ENCODE results near the gene P2RY12. TPM values are rescaled to one million over a fixed set of nuclear protein-coding genes. Genes with fewer than 3 reads are reported as not detected.

The P2RY12 gene
- total RNA-seq, 2 experiments from 2014 or later: not detected

DNA sequence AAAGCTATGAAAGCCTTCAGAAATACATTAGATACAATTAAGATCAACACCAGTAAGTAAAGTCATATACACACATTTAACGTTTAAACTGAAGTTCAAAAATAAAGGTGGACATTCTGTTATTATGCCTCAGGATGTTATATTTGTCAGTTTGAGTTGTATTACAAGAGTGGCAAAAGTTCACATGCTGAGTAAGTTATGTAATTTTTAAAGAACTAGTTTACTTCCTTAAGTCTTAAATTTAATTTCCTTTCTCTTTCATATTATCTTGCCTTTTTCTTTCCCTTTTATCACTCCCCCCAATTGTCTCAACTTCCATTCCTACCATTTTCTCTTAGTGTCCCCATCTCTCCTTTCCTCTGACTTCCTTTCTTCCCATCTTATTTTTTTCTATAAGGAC, 63.0 kb downstream of the P2RY12 start:
- no peak for DNase-seq
- Mint-ChIP-seq H3K27ac (no peak overlapping the region), H3K9me3 (no peaks in the 10 kb centered on the region), H3K27me3 (no peaks in the 10 kb centered on the region), H3K4me1 (peaks cover 13% of the 10 kb centered on the region), H3K4me3 (no peak overlapping the region), H3K36me3 (ENCODE audit: low read depth) (no peaks in the 10 kb centered on the region)
- POLR2A ChIA-PET: no interaction called here
- CTCF ChIA-PET: interaction anchor here (0.9 to 1.7 kb wide), 4 partner anchors 16 to 165 kb away, joined by 3 to 7 read pairs (median 3); partner anchors contain the start of gene P2RY14

DNA sequence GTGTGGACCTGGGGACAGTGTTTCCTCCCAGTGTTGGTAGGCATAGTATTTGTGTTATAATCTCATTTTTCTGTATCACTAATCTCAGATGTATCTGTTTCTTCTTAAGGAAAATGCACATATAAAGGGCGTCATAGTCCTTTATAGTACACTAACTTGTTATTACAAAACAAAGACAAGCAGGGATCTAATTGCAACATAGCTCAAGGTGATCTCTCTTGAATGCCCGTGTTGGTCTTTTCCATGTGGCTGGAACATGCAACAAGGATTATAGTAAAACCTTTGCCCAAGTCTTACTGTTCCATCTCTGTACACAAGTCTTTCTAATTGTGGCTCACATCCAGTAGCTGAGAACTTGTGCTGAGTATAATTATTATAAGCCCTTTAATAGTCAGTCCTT, 64.4 kb downstream of the P2RY12 start:
- ChIA-PET POLR2A (no interaction called here), CTCF (interaction anchor here (0.5 to 1.7 kb wide), 3 partner anchors 13 to 545 kb away, joined by 3 to 7 read pairs (median 4); no protein-coding TSS in a partner anchor)
- Mint-ChIP-seq H3K4me1 (peaks cover 20% of the 10 kb centered on the region), H3K27me3 (no peaks in the 10 kb centered on the region), H3K27ac (no peak overlapping the region), H3K36me3 (ENCODE audit: low read depth) (no peaks in the 10 kb centered on the region), H3K9me3 (no peaks in the 10 kb centered on the region), H3K4me3 (no peak overlapping the region)
- DNase-seq: no peak

DNA sequence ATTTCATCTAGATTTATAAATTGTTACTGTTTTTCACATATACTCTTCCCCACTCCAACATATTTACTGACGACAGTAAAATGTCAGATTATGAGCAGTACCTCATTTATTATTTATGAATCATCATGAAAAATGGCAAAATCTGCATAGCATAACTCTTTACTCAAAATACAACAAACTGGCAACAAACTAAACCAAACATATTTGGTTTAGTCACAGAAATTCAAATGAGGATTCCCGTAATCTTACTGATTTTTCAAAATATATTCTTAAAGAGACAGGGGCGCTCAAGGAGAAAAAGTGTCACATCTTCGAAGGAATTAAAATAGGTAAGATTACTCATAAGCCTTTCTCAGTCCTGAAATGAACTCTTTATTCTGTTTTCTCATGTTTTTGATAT, 64.9 kb downstream of the P2RY12 start:
- ChIA-PET POLR2A (no interaction called here), CTCF (no interaction called here)
- Mint-ChIP-seq H3K4me3 (no peak overlapping the region), H3K9me3 (no peaks in the 10 kb centered on the region), H3K27me3 (no peaks in the 10 kb centered on the region), H3K27ac (no peak overlapping the region), H3K36me3 (ENCODE audit: low read depth) (no peaks in the 10 kb centered on the region), H3K4me1 (peaks cover 20% of the 10 kb centered on the region)
- DNase-seq: no peak

DNA sequence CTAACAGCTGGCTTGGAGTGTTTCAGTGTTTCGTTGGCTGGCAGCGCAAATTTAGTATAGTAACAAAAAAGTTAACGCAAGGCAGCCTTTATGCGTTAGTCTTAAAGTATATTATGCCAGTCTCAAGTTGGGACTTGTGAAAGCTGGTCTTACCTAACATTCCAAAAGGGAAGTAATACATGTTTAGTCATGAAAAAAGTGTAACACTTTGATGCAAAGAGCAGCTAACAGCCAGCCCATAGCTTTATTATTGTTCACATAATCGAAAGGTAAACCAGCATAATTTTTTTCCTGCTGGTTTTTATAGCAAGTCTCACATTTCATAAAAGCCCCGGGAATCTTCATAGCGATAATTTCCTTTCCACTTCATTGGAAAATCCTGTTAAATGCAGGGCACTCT, 65.6 kb downstream of the P2RY12 start:
- POLR2A ChIA-PET: no interaction called here
- Mint-ChIP-seq H3K27me3 (no peaks in the 10 kb centered on the region), H3K36me3 (ENCODE audit: low read depth) (no peaks in the 10 kb centered on the region), H3K9me3 (no peaks in the 10 kb centered on the region), H3K27ac (no peak overlapping the region), H3K4me3 (no peak overlapping the region), H3K4me1 (peaks cover 20% of the 10 kb centered on the region)
- CTCF ChIA-PET: interaction anchor here (1.0 kb wide), 1 partner anchor 21 kb away, joined by 3 read pairs; no protein-coding TSS in a partner anchor
- no peak for DNase-seq

DNA sequence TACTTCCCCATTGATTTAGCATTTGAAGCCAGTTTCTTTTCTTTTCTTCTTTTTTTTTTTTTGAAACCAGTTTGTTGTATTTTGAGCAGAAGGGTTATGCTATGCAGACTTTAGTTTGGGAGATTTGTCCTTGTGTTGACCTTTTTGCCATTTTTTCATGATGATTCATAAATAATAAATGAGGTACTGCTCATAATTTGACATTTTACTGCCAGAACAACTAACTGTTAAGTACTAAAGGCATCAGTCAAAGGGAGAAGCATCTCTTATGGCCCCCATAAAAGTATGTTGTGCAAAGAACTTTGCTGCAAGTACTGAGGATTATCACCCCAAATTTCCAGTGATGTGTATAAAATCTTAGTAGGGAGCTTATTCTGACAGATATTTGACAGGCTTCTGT, 66.2 kb downstream of the P2RY12 start:
- CTCF ChIA-PET: interaction anchor here (0.6 to 1.0 kb wide), 2 partner anchors 20 to 90 kb away, joined by 3 read pairs; no protein-coding TSS in a partner anchor
- H3K9me3 Mint-ChIP-seq: no peaks in the 10 kb centered on the region
- no peak for DNase-seq
- POLR2A ChIA-PET: no interaction called here
- H3K36me3 Mint-ChIP-seq (ENCODE audit: low read depth): no peaks in the 10 kb centered on the region
- peaks cover 20% of the 10 kb centered on the region for H3K4me1 Mint-ChIP-seq
- no peak overlapping the region for H3K4me3 Mint-ChIP-seq
- H3K27ac Mint-ChIP-seq: no peak overlapping the region
- no peaks in the 10 kb centered on the region for H3K27me3 Mint-ChIP-seq

DNA sequence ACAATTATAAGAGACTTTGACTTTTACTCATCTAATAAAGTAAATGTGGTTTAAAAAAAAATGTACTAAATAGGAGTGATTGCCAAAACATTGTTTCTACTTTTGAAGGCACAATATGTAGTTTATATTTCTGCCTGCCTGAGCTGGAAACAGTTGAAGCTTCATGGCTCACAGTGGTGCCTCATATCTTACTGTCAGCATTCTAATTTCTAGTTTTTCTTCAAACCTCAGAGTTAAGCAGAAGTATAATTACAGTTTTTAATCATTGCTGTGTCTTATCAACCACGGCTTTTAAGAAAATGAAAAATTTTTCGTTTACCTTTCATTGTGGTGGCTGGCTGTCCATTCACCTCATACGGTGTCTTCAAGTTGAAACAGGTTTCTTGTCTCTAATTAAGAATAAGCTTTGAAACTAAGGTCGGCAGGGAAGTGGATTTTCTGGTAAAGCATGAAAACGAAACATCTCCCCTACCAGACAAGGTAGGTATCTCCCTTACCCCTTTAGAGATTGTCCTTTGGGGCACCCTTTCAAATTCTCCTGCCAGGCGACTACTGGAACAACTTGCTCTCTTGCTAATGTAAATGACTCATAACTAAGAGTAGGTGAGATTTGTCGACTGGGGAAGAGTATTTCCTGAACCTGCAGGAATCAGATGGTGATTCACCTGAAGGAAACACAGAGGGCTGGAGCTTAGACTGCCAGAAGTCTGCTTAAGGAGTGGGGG, 68.1 kb downstream of the P2RY12 start, which contains the start of gene GPR87:
GPR87 (minus strand) TSS at position 554 of the 725 bp plus-strand sequence. CDS start 16,720 bp downstream, outside the sequence.
- H3K36me3 Mint-ChIP-seq (ENCODE audit: low read depth): no peaks in the 10 kb centered on the region
- no peaks in the 10 kb centered on the region for H3K27me3 Mint-ChIP-seq
- peaks cover 17% of the 10 kb centered on the region for H3K4me1 Mint-ChIP-seq
- H3K9me3 Mint-ChIP-seq: no peaks in the 10 kb centered on the region
- H3K27ac Mint-ChIP-seq: no peak within 1 kb of the TSS
- H3K4me3 Mint-ChIP-seq: no peak within 1 kb of the TSS
- peak; percentile 7 for DNase-seq
- ChIA-PET CTCF (interaction anchor here (0.6 to 2.5 kb wide), 4 partner anchors 11 to 92 kb away, joined by 3 to 7 read pairs (median 4); no protein-coding TSS in a partner anchor), POLR2A (no interaction called here)

DNA sequence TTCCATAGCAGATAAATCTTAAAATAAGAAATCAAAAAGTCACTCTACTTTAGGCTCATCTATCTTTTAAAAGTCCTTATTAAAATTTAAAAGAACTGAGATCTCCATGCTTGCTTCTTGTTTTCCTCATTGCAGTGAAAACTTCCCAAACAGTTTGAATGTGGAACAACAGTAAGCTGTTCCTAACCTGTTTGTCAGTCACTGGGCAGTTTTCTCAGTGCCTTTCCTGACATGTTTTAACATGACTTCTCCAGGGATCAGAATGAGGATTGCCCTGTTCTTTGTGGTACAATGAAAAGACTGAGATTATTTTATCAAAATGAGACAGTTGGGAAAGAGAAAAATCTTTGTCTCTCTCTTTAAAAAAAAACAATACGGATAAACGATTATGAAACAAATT, 68.7 kb downstream of the P2RY12 start:
- Mint-ChIP-seq H3K4me3 (no peak overlapping the region), H3K36me3 (ENCODE audit: low read depth) (no peaks in the 10 kb centered on the region), H3K27ac (no peak overlapping the region), H3K27me3 (no peaks in the 10 kb centered on the region), H3K4me1 (peaks cover 17% of the 10 kb centered on the region), H3K9me3 (no peaks in the 10 kb centered on the region)
- CTCF ChIA-PET: interaction anchor here (2.5 kb wide), 1 partner anchor 11 kb away, joined by 7 read pairs; no protein-coding TSS in a partner anchor
- POLR2A ChIA-PET: no interaction called here
- no peak for DNase-seq

DNA sequence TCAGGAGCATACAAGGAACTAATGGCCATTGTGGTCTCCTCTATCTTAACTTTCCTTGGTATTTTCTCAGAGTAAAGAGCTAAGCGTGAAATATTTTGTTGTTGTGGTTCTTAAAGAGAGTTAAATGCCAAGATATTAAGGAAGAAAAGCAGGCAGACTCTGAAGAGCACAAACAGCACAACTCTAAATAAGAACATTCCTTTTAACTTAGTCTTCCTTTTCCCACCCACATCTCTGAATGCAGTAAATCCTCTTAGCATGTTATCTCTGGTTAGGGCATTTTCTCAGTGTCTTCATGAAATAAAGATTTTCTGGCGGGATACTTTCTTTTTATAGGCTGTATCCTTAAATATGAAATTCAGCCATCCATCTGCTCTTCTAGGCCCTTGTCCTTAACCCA, 69.4 kb downstream of the P2RY12 start:
- Mint-ChIP-seq H3K9me3 (no peaks in the 10 kb centered on the region), H3K27me3 (no peaks in the 10 kb centered on the region), H3K27ac (no peak overlapping the region), H3K4me3 (no peak overlapping the region), H3K4me1 (peaks cover 16% of the 10 kb centered on the region), H3K36me3 (ENCODE audit: low read depth) (no peaks in the 10 kb centered on the region)
- ChIA-PET CTCF (interaction anchor here (2.5 kb wide), 1 partner anchor 10 kb away, joined by 7 read pairs; no protein-coding TSS in a partner anchor), POLR2A (no interaction called here)
- no peak for DNase-seq

DNA sequence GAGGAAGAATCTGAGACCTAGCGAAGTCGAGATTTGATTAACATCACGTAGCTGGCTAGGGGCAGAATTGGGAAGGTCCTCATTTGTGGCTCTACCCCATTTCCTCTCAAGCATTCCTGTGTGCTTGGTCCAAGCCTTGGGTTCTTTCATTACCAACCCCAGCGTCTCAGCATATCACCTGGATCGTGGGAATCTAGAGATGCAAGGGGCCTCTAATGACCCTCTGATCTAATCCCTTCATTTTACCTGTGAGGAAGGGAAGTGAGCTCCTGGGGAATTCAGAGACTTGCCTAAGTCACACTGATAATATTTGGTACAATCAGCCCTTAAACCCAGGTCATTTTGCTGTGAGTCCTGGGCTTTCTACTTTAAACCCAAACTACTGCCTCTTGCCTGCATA, 70.0 kb downstream of the P2RY12 start:
- Mint-ChIP-seq H3K9me3 (no peaks in the 10 kb centered on the region), H3K27ac (no peak overlapping the region), H3K36me3 (ENCODE audit: low read depth) (no peaks in the 10 kb centered on the region), H3K4me1 (peaks cover 12% of the 10 kb centered on the region), H3K27me3 (no peaks in the 10 kb centered on the region), H3K4me3 (no peak overlapping the region)
- no peak for DNase-seq
- POLR2A ChIA-PET: no interaction called here
- CTCF ChIA-PET: interaction anchor here (2.5 kb wide), 1 partner anchor 9 kb away, joined by 7 read pairs; no protein-coding TSS in a partner anchor

DNA sequence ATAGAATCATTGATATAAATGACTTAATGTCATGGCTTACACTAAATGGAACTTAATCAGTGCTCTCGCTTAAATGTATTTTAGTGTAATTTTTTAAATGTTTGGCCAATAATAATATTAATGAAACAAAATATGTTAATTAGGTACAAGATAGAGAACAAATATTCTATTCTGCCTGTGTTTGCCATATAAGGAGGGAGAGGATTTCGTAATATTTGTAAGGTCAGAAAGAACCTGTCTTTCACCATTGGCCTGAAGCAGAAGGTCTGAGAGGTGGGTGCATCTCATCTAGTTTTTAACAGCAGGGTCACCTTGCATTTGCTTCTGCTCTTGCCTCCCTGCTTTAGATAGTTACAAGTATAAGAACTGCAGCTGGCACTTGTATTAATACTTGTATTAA, 70.4 kb downstream of the P2RY12 start:
- ChIA-PET CTCF (interaction anchor here (1.0 kb wide), 1 partner anchor 10 kb away, joined by 5 read pairs; no protein-coding TSS in a partner anchor), POLR2A (no interaction called here)
- Mint-ChIP-seq H3K9me3 (no peaks in the 10 kb centered on the region), H3K27ac (no peak overlapping the region), H3K27me3 (no peaks in the 10 kb centered on the region), H3K36me3 (ENCODE audit: low read depth) (no peaks in the 10 kb centered on the region), H3K4me1 (peaks cover 11% of the 10 kb centered on the region), H3K4me3 (no peak overlapping the region)
- no peak for DNase-seq

DNA sequence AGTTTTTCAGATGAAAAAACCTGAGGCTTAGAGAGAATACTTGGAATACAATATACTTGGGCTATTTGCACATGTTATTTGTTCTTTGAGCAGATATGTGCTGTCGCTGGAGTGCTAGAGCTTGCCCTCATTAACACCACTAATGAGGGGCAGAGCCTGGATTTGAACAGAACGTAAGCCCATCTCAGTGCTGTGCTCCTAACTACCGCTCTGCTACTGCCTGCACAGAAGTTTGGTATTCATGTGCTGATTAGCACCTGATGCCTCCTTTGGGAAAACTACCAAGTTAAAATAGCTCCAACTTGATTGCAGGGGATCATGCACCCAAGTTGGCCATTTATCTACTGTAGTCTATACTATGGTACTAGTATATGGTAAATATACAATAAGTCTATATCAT, 71.6 kb downstream of the P2RY12 start:
- H3K27me3 Mint-ChIP-seq: no peaks in the 10 kb centered on the region
- no peaks in the 10 kb centered on the region for H3K9me3 Mint-ChIP-seq
- CTCF ChIA-PET: interaction anchor here (1.0 to 1.3 kb wide), 2 partner anchors 8 to 13 kb away, joined by 4 to 5 read pairs; no protein-coding TSS in a partner anchor
- POLR2A ChIA-PET: no interaction called here
- H3K4me3 Mint-ChIP-seq: no peak overlapping the region
- no peak overlapping the region for H3K27ac Mint-ChIP-seq
- H3K4me1 Mint-ChIP-seq: peaks cover 11% of the 10 kb centered on the region
- no peak for DNase-seq
- no peaks in the 10 kb centered on the region for H3K36me3 Mint-ChIP-seq (ENCODE audit: low read depth)

DNA sequence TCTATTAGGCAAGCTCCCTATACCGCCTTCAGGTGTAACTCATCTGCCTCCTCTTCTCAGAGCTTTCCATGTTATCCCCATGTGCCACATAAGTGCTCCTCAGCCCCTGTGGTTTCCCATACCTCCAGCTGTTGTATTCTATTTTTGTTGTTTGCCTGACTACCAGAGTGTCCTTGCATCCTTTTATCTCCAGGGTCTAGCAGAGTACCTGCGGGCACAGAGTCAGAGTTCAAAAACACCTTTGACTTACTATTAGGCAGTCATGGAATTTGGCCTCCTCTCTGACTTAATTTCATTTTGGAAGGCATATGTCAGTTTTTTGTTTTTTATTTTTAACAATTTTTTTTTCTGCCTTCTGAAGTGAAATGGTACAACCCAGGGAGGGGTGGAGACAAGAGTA, 75.0 kb downstream of the P2RY12 start:
- H3K4me1 Mint-ChIP-seq: peaks cover 25% of the 10 kb centered on the region
- no peaks in the 10 kb centered on the region for H3K9me3 Mint-ChIP-seq
- H3K4me3 Mint-ChIP-seq: no peak overlapping the region
- no peaks in the 10 kb centered on the region for H3K36me3 Mint-ChIP-seq (ENCODE audit: low read depth)
- ChIA-PET POLR2A (no interaction called here), CTCF (interaction anchor here (1.5 kb wide), 1 partner anchor 18 kb away, joined by 3 read pairs; no protein-coding TSS in a partner anchor)
- H3K27me3 Mint-ChIP-seq: no peaks in the 10 kb centered on the region
- H3K27ac Mint-ChIP-seq: no peak overlapping the region
- DNase-seq: no peak

DNA sequence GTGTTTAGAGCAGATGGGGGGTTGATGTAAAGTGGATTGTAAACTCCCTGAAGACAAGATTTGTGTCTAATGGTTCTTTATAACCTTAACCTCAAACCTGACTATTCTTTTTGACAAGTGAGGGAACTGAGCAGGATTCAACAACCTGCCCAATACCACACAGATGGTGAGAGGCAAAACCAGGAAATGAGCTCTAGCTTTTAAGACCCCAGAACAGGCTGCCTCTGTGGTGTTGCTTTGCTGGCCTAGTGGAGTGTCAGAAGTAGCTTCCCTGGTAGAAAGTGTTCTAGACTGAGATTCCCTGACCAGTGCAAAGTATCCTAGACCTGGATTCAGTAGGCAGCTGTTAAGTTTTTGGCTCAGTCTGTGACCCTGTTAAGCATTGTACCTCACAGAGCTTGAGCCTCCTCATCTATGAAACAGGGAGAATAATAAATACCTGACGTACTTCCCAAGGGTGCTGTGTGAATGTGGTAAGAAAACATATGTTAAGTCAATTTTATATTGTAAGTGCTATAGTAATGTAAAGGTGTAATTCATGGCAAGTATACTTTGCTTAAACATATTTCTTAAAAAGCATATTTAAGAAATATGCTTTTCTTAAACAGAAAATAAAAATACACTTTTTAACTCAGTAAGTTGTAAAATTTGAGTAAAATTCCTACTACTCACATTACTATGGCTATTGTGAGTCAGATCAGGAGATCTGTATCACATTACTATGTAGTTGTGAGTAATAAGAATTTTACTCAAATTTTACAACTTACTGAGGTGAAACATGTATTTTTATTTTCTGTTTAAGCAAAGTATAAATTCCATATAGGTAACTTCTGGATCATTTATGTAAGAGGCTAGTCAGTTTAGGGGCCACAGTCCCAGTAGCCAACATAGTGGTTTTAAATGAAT, 76.7 kb downstream of the P2RY12 start:
- CTCF ChIA-PET: interaction anchor here (0.9 to 1.9 kb wide), 4 partner anchors 15 to 112 kb away, joined by 3 to 5 read pairs (median 4); no protein-coding TSS in a partner anchor
- no peaks in the 10 kb centered on the region for H3K27me3 Mint-ChIP-seq
- peaks cover 27% of the 10 kb centered on the region for H3K4me1 Mint-ChIP-seq
- no peak overlapping the region for H3K4me3 Mint-ChIP-seq
- POLR2A ChIA-PET: no interaction called here
- peaks cover 1% of the 10 kb centered on the region for H3K36me3 Mint-ChIP-seq (ENCODE audit: low read depth)
- H3K9me3 Mint-ChIP-seq: no peaks in the 10 kb centered on the region
- DNase-seq: no peak
- H3K27ac Mint-ChIP-seq: no peak overlapping the region

Measured in activated CD4-positive, alpha-beta T cell treated with anti-CD3 and anti-CD28 coated beads, Interleukin-2, amount 10 ng/mL, durations not matched to agents 7 days and 5 days (primary cell).